ENCODE data around the gene MYLK4. TPM values are rescaled to one million over a fixed set of nuclear protein-coding genes. Genes with fewer than 3 reads are reported as not detected.

Gene MYLK4
- total RNA-seq, 1 experiment from 2014 or later, result 0.85 TPM

DNA sequence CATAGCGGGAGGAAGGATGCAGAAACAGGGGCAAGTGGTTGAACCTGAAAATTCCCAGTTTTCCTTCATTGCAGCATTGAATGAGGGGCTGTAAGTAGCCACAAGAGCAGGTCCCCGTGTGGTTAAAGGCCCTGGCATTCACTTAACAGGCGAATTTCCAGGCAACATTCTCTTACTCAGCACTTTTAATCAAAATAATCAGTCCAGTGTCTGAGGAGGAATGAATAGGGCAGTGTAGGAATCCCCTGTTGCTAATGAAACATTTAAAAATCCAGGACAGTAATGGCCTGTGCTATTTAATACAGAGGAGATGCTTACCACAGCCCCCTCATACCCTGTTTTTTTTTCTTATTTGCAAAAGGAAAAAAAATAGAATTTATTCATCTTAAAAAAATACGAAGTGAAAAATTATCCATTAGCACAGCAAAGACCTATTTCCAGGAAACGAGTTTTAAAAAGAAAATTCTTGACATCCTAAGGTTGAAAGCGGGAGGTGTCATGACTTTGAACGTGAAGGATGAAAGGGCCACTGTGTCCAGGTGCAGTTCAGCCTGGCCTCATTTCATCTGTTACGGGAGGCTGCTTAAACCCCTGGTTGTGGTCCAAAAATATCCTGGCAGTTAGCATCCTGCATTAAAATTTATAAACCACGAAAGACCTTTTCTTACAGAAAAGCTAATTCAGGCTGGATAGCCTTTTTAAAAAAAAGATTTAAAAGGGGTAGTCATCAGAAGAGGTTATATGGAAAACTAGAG lies 20.2 kb downstream of the MYLK4 start:
- BruUV-seq (replicated peaks), result no TSS peak
- in situ Hi-C loops (cut with HindIII; ENCODE audit: low pct_unique_long_range_greater_than_20kb, low sequenced_read_pairs) (no loop called here), intact Hi-C loops (cut with micrococcal nuclease; ENCODE audit: unreplicated experiment) (no loop called here)
- no peak for DNase-seq (ENCODE audit: low read depth, low spot score)
- Histone ChIP-seq H3K4me1 (ENCODE audit: control insufficient read depth, insufficient read depth, low read length) (no peaks in the 10 kb centered on the region), H3K36me3 (ENCODE audit: control insufficient read depth, insufficient read depth, low read length) (no peaks in the 10 kb centered on the region), H3K27ac (ENCODE audit: low read length) (no peak overlapping the region), H3K4me3 (ENCODE audit: low read depth in 2 of 2, low read length in 2 of 2) (no peak overlapping the region), H3K9me3 (ENCODE audit: control insufficient read depth, insufficient read depth, low read depth, low read length) (no peaks in the 10 kb centered on the region), H3K27me3 (ENCODE audit: control insufficient read depth, insufficient read depth, low read length) (no peaks in the 10 kb centered on the region)
- POLR2A ChIA-PET, result no interaction called here
- TF ChIP-seq SIN3A (IDR thresholded peaks at IDR 0.05; ENCODE audit: borderline replicate concordance, insufficient read depth, low read depth, low read length), result no peak
- CTCF ChIA-PET, result no interaction called here
- ATAC-seq, result no peak

DNA sequence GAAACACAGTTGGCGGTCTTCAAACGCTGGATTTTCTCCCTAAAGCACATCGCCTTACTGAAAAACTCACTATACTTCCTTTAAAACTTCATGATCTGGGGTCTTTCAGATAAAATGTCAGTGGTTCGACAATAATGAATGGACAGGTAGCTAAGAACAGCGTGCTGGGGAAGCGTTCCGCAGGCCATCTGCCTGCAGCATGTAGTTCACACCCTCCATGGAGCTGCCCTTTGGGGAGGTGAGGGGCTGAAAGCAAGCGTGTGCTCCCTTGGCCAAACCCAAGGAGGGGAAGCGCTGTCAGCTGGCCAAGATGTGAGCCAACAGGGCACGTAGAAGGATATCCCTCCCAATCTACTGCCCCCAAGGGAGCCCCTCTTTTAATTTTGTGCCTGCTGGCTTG lies 20.8 kb downstream of the MYLK4 start:
- in situ Hi-C loops (cut with HindIII; ENCODE audit: low pct_unique_long_range_greater_than_20kb, low sequenced_read_pairs), result no loop called here
- no peak for DNase-seq (ENCODE audit: low read depth, low spot score)
- H3K27me3 ChIP-seq (ENCODE audit: control insufficient read depth, insufficient read depth, low read length), result no peaks in the 10 kb centered on the region
- no peak overlapping the region for H3K27ac ChIP-seq (ENCODE audit: low read length)
- H3K4me1 ChIP-seq (ENCODE audit: control insufficient read depth, insufficient read depth, low read length), result no peaks in the 10 kb centered on the region
- no peaks in the 10 kb centered on the region for H3K9me3 ChIP-seq (ENCODE audit: control insufficient read depth, insufficient read depth, low read depth, low read length)
- TF ChIP-seq SIN3A (IDR thresholded peaks at IDR 0.05; ENCODE audit: borderline replicate concordance, insufficient read depth, low read depth, low read length) (no peak), POLR2AphosphoS5 (IDR thresholded peaks at IDR 0.05; ENCODE audit: low read depth, low read length) (no peak), TCF7L2 (IDR thresholded peaks at IDR 0.05; ENCODE audit: low read depth, low read length) (no peak)
- TF ChIP-seq, protein P1, sequence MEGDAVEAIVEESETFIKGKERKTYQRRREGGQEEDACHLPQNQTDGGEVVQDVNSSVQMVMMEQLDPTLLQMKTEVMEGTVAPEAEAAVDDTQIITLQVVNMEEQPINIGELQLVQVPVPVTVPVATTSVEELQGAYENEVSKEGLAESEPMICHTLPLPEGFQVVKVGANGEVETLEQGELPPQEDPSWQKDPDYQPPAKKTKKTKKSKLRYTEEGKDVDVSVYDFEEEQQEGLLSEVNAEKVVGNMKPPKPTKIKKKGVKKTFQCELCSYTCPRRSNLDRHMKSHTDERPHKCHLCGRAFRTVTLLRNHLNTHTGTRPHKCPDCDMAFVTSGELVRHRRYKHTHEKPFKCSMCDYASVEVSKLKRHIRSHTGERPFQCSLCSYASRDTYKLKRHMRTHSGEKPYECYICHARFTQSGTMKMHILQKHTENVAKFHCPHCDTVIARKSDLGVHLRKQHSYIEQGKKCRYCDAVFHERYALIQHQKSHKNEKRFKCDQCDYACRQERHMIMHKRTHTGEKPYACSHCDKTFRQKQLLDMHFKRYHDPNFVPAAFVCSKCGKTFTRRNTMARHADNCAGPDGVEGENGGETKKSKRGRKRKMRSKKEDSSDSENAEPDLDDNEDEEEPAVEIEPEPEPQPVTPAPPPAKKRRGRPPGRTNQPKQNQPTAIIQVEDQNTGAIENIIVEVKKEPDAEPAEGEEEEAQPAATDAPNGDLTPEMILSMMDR (IDR thresholded peaks at IDR 0.05), result no peak
- TF ChIP-seq, protein P2, sequence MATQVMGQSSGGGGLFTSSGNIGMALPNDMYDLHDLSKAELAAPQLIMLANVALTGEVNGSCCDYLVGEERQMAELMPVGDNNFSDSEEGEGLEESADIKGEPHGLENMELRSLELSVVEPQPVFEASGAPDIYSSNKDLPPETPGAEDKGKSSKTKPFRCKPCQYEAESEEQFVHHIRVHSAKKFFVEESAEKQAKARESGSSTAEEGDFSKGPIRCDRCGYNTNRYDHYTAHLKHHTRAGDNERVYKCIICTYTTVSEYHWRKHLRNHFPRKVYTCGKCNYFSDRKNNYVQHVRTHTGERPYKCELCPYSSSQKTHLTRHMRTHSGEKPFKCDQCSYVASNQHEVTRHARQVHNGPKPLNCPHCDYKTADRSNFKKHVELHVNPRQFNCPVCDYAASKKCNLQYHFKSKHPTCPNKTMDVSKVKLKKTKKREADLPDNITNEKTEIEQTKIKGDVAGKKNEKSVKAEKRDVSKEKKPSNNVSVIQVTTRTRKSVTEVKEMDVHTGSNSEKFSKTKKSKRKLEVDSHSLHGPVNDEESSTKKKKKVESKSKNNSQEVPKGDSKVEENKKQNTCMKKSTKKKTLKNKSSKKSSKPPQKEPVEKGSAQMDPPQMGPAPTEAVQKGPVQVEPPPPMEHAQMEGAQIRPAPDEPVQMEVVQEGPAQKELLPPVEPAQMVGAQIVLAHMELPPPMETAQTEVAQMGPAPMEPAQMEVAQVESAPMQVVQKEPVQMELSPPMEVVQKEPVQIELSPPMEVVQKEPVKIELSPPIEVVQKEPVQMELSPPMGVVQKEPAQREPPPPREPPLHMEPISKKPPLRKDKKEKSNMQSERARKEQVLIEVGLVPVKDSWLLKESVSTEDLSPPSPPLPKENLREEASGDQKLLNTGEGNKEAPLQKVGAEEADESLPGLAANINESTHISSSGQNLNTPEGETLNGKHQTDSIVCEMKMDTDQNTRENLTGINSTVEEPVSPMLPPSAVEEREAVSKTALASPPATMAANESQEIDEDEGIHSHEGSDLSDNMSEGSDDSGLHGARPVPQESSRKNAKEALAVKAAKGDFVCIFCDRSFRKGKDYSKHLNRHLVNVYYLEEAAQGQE (IDR thresholded peaks at IDR 0.05; ENCODE audit: insufficient read depth in 1 of 2, low read depth in 2 of 2, low read length in 1 of 2), result no peak
- POLR2A ChIA-PET, result interaction anchor here (0.6 kb wide), 1 partner anchor 499 kb away, joined by 3 read pairs; no protein-coding TSS in a partner anchor
- no peaks in the 10 kb centered on the region for H3K36me3 ChIP-seq (ENCODE audit: control insufficient read depth, insufficient read depth, low read length)
- CTCF ChIA-PET, result no interaction called here
- intact Hi-C loops (cut with micrococcal nuclease; ENCODE audit: unreplicated experiment), result no loop called here
- ATAC-seq, result no peak
- H3K4me3 ChIP-seq (ENCODE audit: low read depth in 2 of 2, low read length in 2 of 2), result no peak overlapping the region
- no TSS peak for BruUV-seq (replicated peaks)

DNA sequence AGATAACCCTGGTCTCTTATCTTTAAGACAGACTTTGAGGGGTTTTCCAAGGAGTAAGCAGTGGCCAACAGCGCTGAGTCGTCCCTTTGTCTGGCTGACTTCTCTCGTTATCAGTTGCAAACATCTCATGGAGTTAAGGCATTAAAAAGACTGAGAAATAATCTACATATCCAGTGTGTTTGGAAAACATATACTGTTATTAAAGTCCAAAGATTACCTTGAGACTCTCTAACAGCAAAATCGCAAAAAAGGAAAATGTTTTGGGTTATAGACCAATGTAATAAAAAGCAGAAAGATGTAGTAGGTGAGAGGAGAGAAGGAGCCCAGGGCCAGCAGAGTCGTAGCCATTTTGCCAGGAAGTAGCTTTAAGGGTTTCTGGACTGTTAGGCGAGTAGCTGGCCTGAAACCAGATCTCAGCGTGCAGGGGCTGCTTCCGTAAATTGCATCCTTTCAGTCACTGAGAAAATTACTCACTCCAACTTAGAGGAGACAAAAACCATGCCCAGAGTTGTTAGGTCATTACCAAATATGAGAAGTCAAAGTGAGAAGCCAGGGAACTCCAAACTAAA lies 24.6 kb downstream of the MYLK4 start:
- Histone ChIP-seq H3K4me3 (ENCODE audit: low read depth in 2 of 2, low read length in 2 of 2) (no peak overlapping the region), H3K36me3 (ENCODE audit: control insufficient read depth, insufficient read depth, low read length) (no peaks in the 10 kb centered on the region), H3K4me1 (ENCODE audit: control insufficient read depth, insufficient read depth, low read length) (no peaks in the 10 kb centered on the region), H3K27ac (ENCODE audit: low read length) (peak overlapping the region; percentile 20; the same call in 1 of the 2 replicates), H3K27me3 (ENCODE audit: control insufficient read depth, insufficient read depth, low read length) (no peaks in the 10 kb centered on the region), H3K9me3 (ENCODE audit: control insufficient read depth, insufficient read depth, low read depth, low read length) (no peaks in the 10 kb centered on the region)
- ChIA-PET CTCF (no interaction called here), POLR2A (no interaction called here)
- TF ChIP-seq TCF7L2 (IDR thresholded peaks at IDR 0.05; ENCODE audit: low read depth, low read length), result no peak
- TF ChIP-seq, protein P2 (IDR thresholded peaks at IDR 0.05; ENCODE audit: insufficient read depth in 1 of 2, low read depth in 2 of 2, low read length in 1 of 2), result no peak
- TF ChIP-seq SIN3A (IDR thresholded peaks at IDR 0.05; ENCODE audit: borderline replicate concordance, insufficient read depth, low read depth, low read length), result no peak
- in situ Hi-C loops (cut with HindIII; ENCODE audit: low pct_unique_long_range_greater_than_20kb, low sequenced_read_pairs), result no loop called here
- ATAC-seq, result 0 out of 2 replicates have a peak, but pooled peaks have one; percentile 26
- DNase-seq (ENCODE audit: low read depth, low spot score), result no peak
- intact Hi-C loops (cut with micrococcal nuclease; ENCODE audit: unreplicated experiment), result no loop called here
- no TSS peak for BruUV-seq (replicated peaks)

Data from Panc1 (cell line).